Measurements from ENCODE around the gene LRFN4. TPM values are rescaled to one million over a fixed set of nuclear protein-coding genes. Genes with fewer than 3 reads are reported as not detected.

The LRFN4 gene
- polyA plus RNA-seq, 10 donors = 13.7 to 26.0 (median 19.0) TPM

Other genes with a start within 250 kb of the LRFN4 start
- 10 to 100 TPM; 32.0 to 50.8 (median 39.0) TPM for gene RBM14, start 240.4 kb upstream of the LRFN4 start, polyA plus RNA-seq (ENCODE audit: insufficient read length in 10 of 10)
- 100 to 1,000 TPM; 123 to 167 (median 133) TPM for gene RBM4, start 218.4 kb upstream of the LRFN4 start, polyA plus RNA-seq (ENCODE audit: insufficient read length in 10 of 10)
- gene RBM4B, start 179.2 kb upstream of the LRFN4 start, polyA plus RNA-seq (ENCODE audit: insufficient read length in 10 of 10) = 10 to 100 TPM; 26.5 to 46.8 (median 34.4) TPM
- gene SPTBN2, start 127.8 kb upstream of the LRFN4 start, polyA plus RNA-seq (ENCODE audit: insufficient read length in 10 of 10) = 10 to 100 TPM in 7 of 10 donors, 1 to 10 TPM in 3; 6.4 to 23.2 (median 13.5) TPM
- 10 to 100 TPM in 6 of 10 donors, 1 to 10 TPM in 4; 8.6 to 14.5 (median 11.0) TPM for gene RCE1, start 13.6 kb upstream of the LRFN4 start, polyA plus RNA-seq (ENCODE audit: insufficient read length in 10 of 10)
- gene PC, start 101.3 kb downstream of the LRFN4 start, polyA plus RNA-seq (ENCODE audit: insufficient read length in 10 of 10) = 10 to 100 TPM; 12.3 to 21.2 (median 16.0) TPM
- not detected for gene C11orf86, start 118.2 kb downstream of the LRFN4 start, polyA plus RNA-seq (ENCODE audit: insufficient read length in 10 of 10)
- gene SYT12, start 166.1 kb downstream of the LRFN4 start, polyA plus RNA-seq (ENCODE audit: insufficient read length in 10 of 10) = under 1 TPM in 9 of 10 donors, not detected in 1; 0.04 to 0.39 (median 0.11) TPM
- 10 to 100 TPM in 8 of 10 donors, 1 to 10 TPM in 2; 9.4 to 18.4 (median 14.3) TPM for gene RHOD, start 199.8 kb downstream of the LRFN4 start, polyA plus RNA-seq (ENCODE audit: insufficient read length in 10 of 10)

Measured in muscle of back (tissue), 10 donors.